RWPE2 (cell line): ENCODE results near the gene EFCAB12.

Experiments used
- ATAC-seq: fragments of 200-7000 bp; cut with Tn5 transposase; 3 replicates; pipeline ENCODE4 v1.9.1; 2021; ENCODE audit warnings: low read depth
- DNase-seq: peaks from one replicate; pipeline ENCODE4 v3.0.0-alpha.2; 2020; ENCODE audit warnings: low spot score
- H3K27ac ChIP-seq: fragments of 450-650 bp; 2 replicates; pipeline ENCODE4 v1.5.1; 2017; ENCODE audit warnings: mild to moderate bottlenecking; ENCODE audit not compliant: poor library complexity, severe bottlenecking
- H3K27me3 ChIP-seq: fragments of 250-450 bp; sonication (Bioruptor Pico); 2 replicates; pipeline ENCODE4 v1.5.1; 2021; ENCODE audit warnings: mild to moderate bottlenecking, moderate library complexity; ENCODE audit not compliant: insufficient read depth, poor library complexity, severe bottlenecking
- H3K36me3 ChIP-seq: fragments of 250-450 bp; sonication (Bioruptor Pico); 2 replicates; pipeline ENCODE4 v1.5.1; 2020; ENCODE audit warnings: low read depth, mild to moderate bottlenecking, moderate library complexity
- H3K4me1 ChIP-seq: fragments of 250-450 bp; sonication (Bioruptor Pico); 2 replicates; pipeline ENCODE4 v1.5.1; 2021; ENCODE audit warnings: mild to moderate bottlenecking, moderate library complexity; ENCODE audit not compliant: insufficient read depth, poor library complexity, severe bottlenecking
- H3K4me3 ChIP-seq: fragments of 250-450 bp; sonication (Bioruptor Pico); 2 replicates; pipeline ENCODE4 v1.5.1; 2021; ENCODE audit warnings: mild to moderate bottlenecking, moderate library complexity; ENCODE audit not compliant: severe bottlenecking
- H3K9me3 ChIP-seq: fragments of 250-450 bp; sonication (Bioruptor Pico); 2 replicates; pipeline ENCODE4 v1.5.1; 2021; ENCODE audit warnings: mild to moderate bottlenecking, moderate library complexity; ENCODE audit not compliant: severe bottlenecking
- CTCF ChIP-seq: fragments of 450-650 bp; IDR thresholded peaks from one replicate; pipeline ENCODE4 v1.5.1; 2017; ENCODE audit warnings: mild to moderate bottlenecking, moderate library complexity; ENCODE audit not compliant: poor library complexity, severe bottlenecking

EFCAB12 gene

GRCh38 chr3:129439226-129439816 is 10.9 kb upstream of the EFCAB12 start:
- H3K4me3 ChIP-seq: peak overlapping the region; percentile 79
- no peak for TF ChIP-seq CTCF
- H3K27ac ChIP-seq: peak overlapping the region; percentile 66
- H3K36me3 ChIP-seq: peaks cover 40% of the 10 kb centered on the region
- H3K27me3 ChIP-seq: no peaks in the 10 kb centered on the region
- H3K9me3 ChIP-seq: no peaks in the 10 kb centered on the region
- peaks cover 7% of the 10 kb centered on the region for H3K4me1 ChIP-seq
- ATAC-seq: no peak
- no peak for DNase-seq

- H3K4me3 ChIP-seq: no peak overlapping the region
These were observed 6.9 kb upstream of the EFCAB12 start for GRCh38 chr3:129435367-129435766.

GRCh38 chr3:129434140-129434539 is 5.7 kb upstream of the EFCAB12 start:
- DNase-seq (no peak), ATAC-seq (no peak)
- TF ChIP-seq CTCF: no peak
- H3K9me3 ChIP-seq: no peaks in the 10 kb centered on the region
- H3K4me1 ChIP-seq: no peaks in the 10 kb centered on the region
- H3K36me3 ChIP-seq: peaks cover 77% of the 10 kb centered on the region
- H3K27ac ChIP-seq: no peak overlapping the region
- no peaks in the 10 kb centered on the region for H3K27me3 ChIP-seq
- H3K4me3 ChIP-seq: no peak overlapping the region

More at GRCh38 chr3:129435367-129435766, 6.9 kb upstream of the EFCAB12 start:
- no peaks in the 10 kb centered on the region for H3K27me3 ChIP-seq
- H3K36me3 ChIP-seq: peaks cover 77% of the 10 kb centered on the region
- ATAC-seq: no peak
- no peaks in the 10 kb centered on the region for H3K4me1 ChIP-seq
- TF ChIP-seq CTCF: no peak
- H3K27ac ChIP-seq: no peak overlapping the region
- no peaks in the 10 kb centered on the region for H3K9me3 ChIP-seq
- no peak for DNase-seq

- TF ChIP-seq CTCF: no peak
- no peak for ATAC-seq
- no peak for DNase-seq
- H3K9me3 ChIP-seq: no peaks in the 10 kb centered on the region
- no peaks in the 10 kb centered on the region for H3K27me3 ChIP-seq
- H3K4me3 ChIP-seq: no peak overlapping the region
- H3K36me3 ChIP-seq: peaks cover 77% of the 10 kb centered on the region
- H3K27ac ChIP-seq: no peak overlapping the region
- no peaks in the 10 kb centered on the region for H3K4me1 ChIP-seq
These were observed 5.1 kb upstream of the EFCAB12 start for GRCh38 chr3:129433565-129433964.

- Histone ChIP-seq H3K27ac (no peak overlapping the region), H3K9me3 (no peaks in the 10 kb centered on the region), H3K36me3 (peaks cover 70% of the 10 kb centered on the region), H3K27me3 (no peaks in the 10 kb centered on the region), H3K4me1 (no peaks in the 10 kb centered on the region), H3K4me3 (no peak overlapping the region)
- DNase-seq (no peak), ATAC-seq (no peak)
- no peak for TF ChIP-seq CTCF
These were observed 4.2 kb upstream of the EFCAB12 start for GRCh38 chr3:129432671-129433070.
